ENCODE data around the gene SORCS2.

The SORCS2 gene

GRCh38 chr4:7634661-7635251, 442.4 kb downstream of the SORCS2 start:
- H3K4me3 ChIP-seq (ENCODE audit: low read length in 2 of 2) = no peak overlapping the region
- peaks cover 8 to 9% of the 10 kb centered on the region in 2 donors for H3K27me3 ChIP-seq (ENCODE audit: control insufficient read depth in 1 of 2, insufficient read depth in 2 of 2, low read length in 2 of 2)
- H3K36me3 ChIP-seq (ENCODE audit: control insufficient read depth in 2 of 2, insufficient read depth in 2 of 2, low read length in 2 of 2) = no peaks in the 10 kb centered on the region
- H3K27ac ChIP-seq (ENCODE audit: low read length) = no peak overlapping the region
- H3K9ac ChIP-seq (ENCODE audit: low read length in 2 of 2) = no peak overlapping the region
- peaks cover 13% of the 10 kb centered on the region for H3K4me1 ChIP-seq (ENCODE audit: control insufficient read depth, insufficient read depth, low read length)
- no peaks in the 10 kb centered on the region for H3K9me3 ChIP-seq (ENCODE audit: control insufficient read depth in 2 of 2, low read length in 2 of 2)

GRCh38 chr4:7635445-7636239, 443.3 kb downstream of the SORCS2 start:
- Histone ChIP-seq H3K9ac (ENCODE audit: low read length in 2 of 2) (no peak overlapping the region), H3K36me3 (ENCODE audit: control insufficient read depth in 2 of 2, insufficient read depth in 2 of 2, low read length in 2 of 2) (no peaks in the 10 kb centered on the region), H3K4me1 (ENCODE audit: control insufficient read depth, insufficient read depth, low read length) (peaks cover 8% of the 10 kb centered on the region), H3K27me3 (ENCODE audit: control insufficient read depth in 1 of 2, insufficient read depth in 2 of 2, low read length in 2 of 2) (peaks cover 8 to 9% of the 10 kb centered on the region in 2 donors), H3K9me3 (ENCODE audit: control insufficient read depth in 2 of 2, low read length in 2 of 2) (no peaks in the 10 kb centered on the region), H3K4me3 (ENCODE audit: low read length in 2 of 2) (no peak overlapping the region), H3K27ac (ENCODE audit: low read length) (no peak overlapping the region)

- H3K27ac ChIP-seq (ENCODE audit: low read length) = no peak overlapping the region
- peaks cover 2% of the 10 kb centered on the region for H3K4me1 ChIP-seq (ENCODE audit: control insufficient read depth, insufficient read depth, low read length)
- no peaks in the 10 kb centered on the region for H3K9me3 ChIP-seq (ENCODE audit: control insufficient read depth in 2 of 2, low read length in 2 of 2)
- no peaks in the 10 kb centered on the region for H3K36me3 ChIP-seq (ENCODE audit: control insufficient read depth in 2 of 2, insufficient read depth in 2 of 2, low read length in 2 of 2)
- H3K9ac ChIP-seq (ENCODE audit: low read length in 2 of 2) = no peak overlapping the region
- peaks cover 8 to 9% of the 10 kb centered on the region in 2 donors for H3K27me3 ChIP-seq (ENCODE audit: control insufficient read depth in 1 of 2, insufficient read depth in 2 of 2, low read length in 2 of 2)
- no peak overlapping the region for H3K4me3 ChIP-seq (ENCODE audit: low read length in 2 of 2)
Measured at GRCh38 chr4:7636240-7636508, 443.8 kb downstream of the SORCS2 start.

- Histone ChIP-seq H3K27ac (ENCODE audit: low read length) (no peak overlapping the region), H3K4me3 (ENCODE audit: low read length in 2 of 2) (no peak overlapping the region), H3K36me3 (ENCODE audit: control insufficient read depth in 2 of 2, insufficient read depth in 2 of 2, low read length in 2 of 2) (no peaks in the 10 kb centered on the region), H3K4me1 (ENCODE audit: control insufficient read depth, insufficient read depth, low read length) (no peaks in the 10 kb centered on the region), H3K9me3 (ENCODE audit: control insufficient read depth in 2 of 2, low read length in 2 of 2) (no peaks in the 10 kb centered on the region), H3K27me3 (ENCODE audit: control insufficient read depth in 1 of 2, insufficient read depth in 2 of 2, low read length in 2 of 2) (peaks cover 6 to 8% of the 10 kb centered on the region in 2 donors), H3K9ac (ENCODE audit: low read length in 2 of 2) (no peak overlapping the region)
Measured at GRCh38 chr4:7637139-7637538, 444.8 kb downstream of the SORCS2 start.

- no peaks in the 10 kb centered on the region for H3K4me1 ChIP-seq (ENCODE audit: control insufficient read depth, insufficient read depth, low read length)
- no peaks in the 10 kb centered on the region for H3K9me3 ChIP-seq (ENCODE audit: control insufficient read depth in 2 of 2, low read length in 2 of 2)
- H3K36me3 ChIP-seq (ENCODE audit: control insufficient read depth in 2 of 2, insufficient read depth in 2 of 2, low read length in 2 of 2) = no peaks in the 10 kb centered on the region
- peaks cover 0 to 8% of the 10 kb centered on the region in 2 donors for H3K27me3 ChIP-seq (ENCODE audit: control insufficient read depth in 1 of 2, insufficient read depth in 2 of 2, low read length in 2 of 2)
- H3K4me3 ChIP-seq (ENCODE audit: low read length in 2 of 2) = no peak overlapping the region
- H3K9ac ChIP-seq (ENCODE audit: low read length in 2 of 2) = no peak overlapping the region
- no peak overlapping the region for H3K27ac ChIP-seq (ENCODE audit: low read length)
Measured at GRCh38 chr4:7637971-7638370, 445.6 kb downstream of the SORCS2 start.

- Histone ChIP-seq H3K27me3 (ENCODE audit: control insufficient read depth in 1 of 2, insufficient read depth in 2 of 2, low read length in 2 of 2) (peaks cover 0 to 3% of the 10 kb centered on the region in 2 donors), H3K9ac (ENCODE audit: low read length in 2 of 2) (no peak overlapping the region), H3K36me3 (ENCODE audit: control insufficient read depth in 2 of 2, insufficient read depth in 2 of 2, low read length in 2 of 2) (no peaks in the 10 kb centered on the region), H3K4me1 (ENCODE audit: control insufficient read depth, insufficient read depth, low read length) (no peaks in the 10 kb centered on the region), H3K27ac (ENCODE audit: low read length) (no peak overlapping the region), H3K4me3 (ENCODE audit: low read length in 2 of 2) (no peak overlapping the region), H3K9me3 (ENCODE audit: control insufficient read depth in 2 of 2, low read length in 2 of 2) (no peaks in the 10 kb centered on the region)
Measured at GRCh38 chr4:7638489-7638888, 446.2 kb downstream of the SORCS2 start.

GRCh38 chr4:7638984-7639789, 446.8 kb downstream of the SORCS2 start:
- H3K4me3 ChIP-seq (ENCODE audit: low read length in 2 of 2) = no peak overlapping the region

GRCh38 chr4:7640136-7640535, 447.8 kb downstream of the SORCS2 start:
- Histone ChIP-seq H3K27ac (ENCODE audit: low read length) (no peak overlapping the region), H3K4me3 (ENCODE audit: low read length in 2 of 2) (no peak overlapping the region), H3K4me1 (ENCODE audit: control insufficient read depth, insufficient read depth, low read length) (no peaks in the 10 kb centered on the region), H3K9ac (ENCODE audit: low read length in 2 of 2) (no peak overlapping the region), H3K27me3 (ENCODE audit: control insufficient read depth in 1 of 2, insufficient read depth in 2 of 2, low read length in 2 of 2) (peaks cover 0 to 4% of the 10 kb centered on the region in 2 donors), H3K9me3 (ENCODE audit: control insufficient read depth in 2 of 2, low read length in 2 of 2) (peaks cover 0 to 12% of the 10 kb centered on the region in 2 donors), H3K36me3 (ENCODE audit: control insufficient read depth in 2 of 2, insufficient read depth in 2 of 2, low read length in 2 of 2) (no peaks in the 10 kb centered on the region)

More at GRCh38 chr4:7638984-7639789, 446.8 kb downstream of the SORCS2 start:
- H3K36me3 ChIP-seq (ENCODE audit: control insufficient read depth in 2 of 2, insufficient read depth in 2 of 2, low read length in 2 of 2) = no peaks in the 10 kb centered on the region
- H3K27ac ChIP-seq (ENCODE audit: low read length) = no peak overlapping the region
- H3K27me3 ChIP-seq (ENCODE audit: control insufficient read depth in 1 of 2, insufficient read depth in 2 of 2, low read length in 2 of 2) = peaks cover 0 to 2% of the 10 kb centered on the region in 2 donors
- H3K4me1 ChIP-seq (ENCODE audit: control insufficient read depth, insufficient read depth, low read length) = no peaks in the 10 kb centered on the region
- no peak overlapping the region for H3K9ac ChIP-seq (ENCODE audit: low read length in 2 of 2)
- H3K9me3 ChIP-seq (ENCODE audit: control insufficient read depth in 2 of 2, low read length in 2 of 2) = peaks cover 0 to 3% of the 10 kb centered on the region in 2 donors

- no peaks in the 10 kb centered on the region for H3K36me3 ChIP-seq (ENCODE audit: control insufficient read depth in 2 of 2, insufficient read depth in 2 of 2, low read length in 2 of 2)
- H3K4me1 ChIP-seq (ENCODE audit: control insufficient read depth, insufficient read depth, low read length) = no peaks in the 10 kb centered on the region
- H3K9me3 ChIP-seq (ENCODE audit: control insufficient read depth in 2 of 2, low read length in 2 of 2) = peaks cover 0 to 12% of the 10 kb centered on the region in 2 donors
- no peak overlapping the region for H3K4me3 ChIP-seq (ENCODE audit: low read length in 2 of 2)
- H3K27me3 ChIP-seq (ENCODE audit: control insufficient read depth in 1 of 2, insufficient read depth in 2 of 2, low read length in 2 of 2) = peaks cover 0 to 3% of the 10 kb centered on the region in 2 donors
- no peak overlapping the region for H3K9ac ChIP-seq (ENCODE audit: low read length in 2 of 2)
- H3K27ac ChIP-seq (ENCODE audit: low read length) = no peak overlapping the region
Measured at GRCh38 chr4:7641712-7642111, 449.4 kb downstream of the SORCS2 start.

- H3K27me3 ChIP-seq (ENCODE audit: control insufficient read depth in 1 of 2, insufficient read depth in 2 of 2, low read length in 2 of 2) = peaks cover 0 to 2% of the 10 kb centered on the region in 2 donors
- no peak overlapping the region for H3K27ac ChIP-seq (ENCODE audit: low read length)
- H3K36me3 ChIP-seq (ENCODE audit: control insufficient read depth in 2 of 2, insufficient read depth in 2 of 2, low read length in 2 of 2) = no peaks in the 10 kb centered on the region
- no peak overlapping the region for H3K4me3 ChIP-seq (ENCODE audit: low read length in 2 of 2)
- no peak overlapping the region for H3K9ac ChIP-seq (ENCODE audit: low read length in 2 of 2)
- peaks cover 0 to 12% of the 10 kb centered on the region in 2 donors for H3K9me3 ChIP-seq (ENCODE audit: control insufficient read depth in 2 of 2, low read length in 2 of 2)
- H3K4me1 ChIP-seq (ENCODE audit: control insufficient read depth, insufficient read depth, low read length) = no peaks in the 10 kb centered on the region
Measured at GRCh38 chr4:7642741-7643458, 450.6 kb downstream of the SORCS2 start.

Data from stomach smooth muscle (tissue), 2 donors.